ENCODE data around the gene CARD6.
"Not testable (repeated sequence)": the region's sequence is repeated elsewhere in the genome, so short reads cannot be mapped to it uniquely, and the experiment has no call there.

Gene CARD6

GRCh38 chr5:40799258-40799657 lies 41.9 kb upstream of the CARD6 start:
- ATAC-seq (ENCODE audit: low read depth) (no peak), DNase-seq (ENCODE audit: low spot score) (no peak)
- no peaks in the 10 kb centered on the region for H3K27me3 ChIP-seq (ENCODE audit: insufficient read depth, poor library complexity, severe bottlenecking)
- no peak for TF ChIP-seq CTCF (IDR thresholded peaks at IDR 0.05; ENCODE audit: poor library complexity, severe bottlenecking)
- peaks cover 18% of the 10 kb centered on the region for H3K36me3 ChIP-seq (ENCODE audit: low read depth)
- peaks cover 12% of the 10 kb centered on the region for H3K4me1 ChIP-seq (ENCODE audit: insufficient read depth, poor library complexity, severe bottlenecking)
- H3K4me3 ChIP-seq (ENCODE audit: severe bottlenecking): peak overlapping the region; percentile 51
- H3K9me3 ChIP-seq (ENCODE audit: severe bottlenecking): no peaks in the 10 kb centered on the region
- H3K27ac ChIP-seq (ENCODE audit: poor library complexity, severe bottlenecking): peak overlapping the region; percentile 77

- Histone ChIP-seq H3K4me3 (ENCODE audit: severe bottlenecking) (no peak overlapping the region), H3K27ac (ENCODE audit: poor library complexity, severe bottlenecking) (no peak overlapping the region)
- DNase-seq (ENCODE audit: low spot score): no peak
These were observed 39.2 kb upstream of the CARD6 start for GRCh38 chr5:40801771-40802562.

GRCh38 chr5:40812125-40812524 lies 29.0 kb upstream of the CARD6 start:
- DNase-seq (ENCODE audit: low spot score) (no peak), ATAC-seq (ENCODE audit: low read depth) (no peak)
- no peaks in the 10 kb centered on the region for H3K9me3 ChIP-seq (ENCODE audit: severe bottlenecking)
- no peaks in the 10 kb centered on the region for H3K36me3 ChIP-seq (ENCODE audit: low read depth)
- TF ChIP-seq CTCF (IDR thresholded peaks at IDR 0.05; ENCODE audit: poor library complexity, severe bottlenecking): no peak
- H3K4me1 ChIP-seq (ENCODE audit: insufficient read depth, poor library complexity, severe bottlenecking): no peaks in the 10 kb centered on the region
- no peak overlapping the region for H3K27ac ChIP-seq (ENCODE audit: poor library complexity, severe bottlenecking)
- no peaks in the 10 kb centered on the region for H3K27me3 ChIP-seq (ENCODE audit: insufficient read depth, poor library complexity, severe bottlenecking)
- no peak overlapping the region for H3K4me3 ChIP-seq (ENCODE audit: severe bottlenecking)

More at GRCh38 chr5:40801771-40802562, 39.2 kb upstream of the CARD6 start:
- H3K4me1 ChIP-seq (ENCODE audit: insufficient read depth, poor library complexity, severe bottlenecking): peaks cover 5% of the 10 kb centered on the region
- H3K9me3 ChIP-seq (ENCODE audit: severe bottlenecking): no peaks in the 10 kb centered on the region
- no peaks in the 10 kb centered on the region for H3K36me3 ChIP-seq (ENCODE audit: low read depth)
- H3K27me3 ChIP-seq (ENCODE audit: insufficient read depth, poor library complexity, severe bottlenecking): no peaks in the 10 kb centered on the region
- TF ChIP-seq CTCF (IDR thresholded peaks at IDR 0.05; ENCODE audit: poor library complexity, severe bottlenecking): no peak
- ATAC-seq (ENCODE audit: low read depth): no peak

GRCh38 chr5:40813698-40814281 lies 27.4 kb upstream of the CARD6 start:
- no peaks in the 10 kb centered on the region for H3K36me3 ChIP-seq (ENCODE audit: low read depth)
- H3K27me3 ChIP-seq (ENCODE audit: insufficient read depth, poor library complexity, severe bottlenecking): no peaks in the 10 kb centered on the region
- DNase-seq (ENCODE audit: low spot score): no peak
- ATAC-seq (ENCODE audit: low read depth): no peak
- H3K9me3 ChIP-seq (ENCODE audit: severe bottlenecking): no peaks in the 10 kb centered on the region
- H3K27ac ChIP-seq (ENCODE audit: poor library complexity, severe bottlenecking): no peak overlapping the region
- no peak overlapping the region for H3K4me3 ChIP-seq (ENCODE audit: severe bottlenecking)
- no peak for TF ChIP-seq CTCF (IDR thresholded peaks at IDR 0.05; ENCODE audit: poor library complexity, severe bottlenecking)
- H3K4me1 ChIP-seq (ENCODE audit: insufficient read depth, poor library complexity, severe bottlenecking): no peaks in the 10 kb centered on the region

GRCh38 chr5:40823459-40823858 lies 17.7 kb upstream of the CARD6 start:
- TF ChIP-seq CTCF (IDR thresholded peaks at IDR 0.05; ENCODE audit: poor library complexity, severe bottlenecking): no peak
- Histone ChIP-seq H3K9me3 (ENCODE audit: severe bottlenecking) (no peaks in the 10 kb centered on the region), H3K27ac (ENCODE audit: poor library complexity, severe bottlenecking) (peak overlapping the region; percentile 4), H3K36me3 (ENCODE audit: low read depth) (peaks cover 42% of the 10 kb centered on the region), H3K27me3 (ENCODE audit: insufficient read depth, poor library complexity, severe bottlenecking) (no peaks in the 10 kb centered on the region), H3K4me3 (ENCODE audit: severe bottlenecking) (no peak overlapping the region), H3K4me1 (ENCODE audit: insufficient read depth, poor library complexity, severe bottlenecking) (no peaks in the 10 kb centered on the region)
- peak; percentile 19; the same call in 2 of the 3 replicates for ATAC-seq (ENCODE audit: low read depth)
- no peak for DNase-seq (ENCODE audit: low spot score)

GRCh38 chr5:40825461-40826043 lies 15.6 kb upstream of the CARD6 start:
- not testable (repeated sequence) for H3K9me3 ChIP-seq (ENCODE audit: severe bottlenecking); H3K27me3 ChIP-seq (ENCODE audit: insufficient read depth, poor library complexity, severe bottlenecking); DNase-seq (ENCODE audit: low spot score); H3K4me3 ChIP-seq (ENCODE audit: severe bottlenecking); H3K4me1 ChIP-seq (ENCODE audit: insufficient read depth, poor library complexity, severe bottlenecking)
- peak; percentile 42 for ATAC-seq (ENCODE audit: low read depth)
- Histone ChIP-seq H3K27ac (ENCODE audit: poor library complexity, severe bottlenecking) (peak overlapping the region; percentile 2), H3K36me3 (ENCODE audit: low read depth) (peaks cover 63% of the 10 kb centered on the region)

Measured in RWPE2 (cell line).